H9 (cell line): ENCODE results near the gene DDX25. TPM values are rescaled to one million over a fixed set of nuclear protein-coding genes. Genes with fewer than 3 reads are reported as not detected.

Source experiments
- DNase-seq: peaks from one replicate; pipeline ENCODE4 v3.0.0-alpha.2; 2017
- H2AFZ ChIP-seq: one replicate; pipeline ENCODE4 v1.6.1; 2013; ENCODE audit warnings: mild to moderate bottlenecking, low read length, control low read depth, moderate library complexity
- H2AK5ac ChIP-seq: 2 replicates; pipeline ENCODE4 v1.6.1; 2013; ENCODE audit warnings: low read length, control low read depth, mixed read lengths; ENCODE audit not compliant: insufficient read length
- H2BK120ac ChIP-seq: one replicate; pipeline ENCODE4 v1.6.1; 2013; ENCODE audit warnings: low read depth, mild to moderate bottlenecking, low read length, control low read depth, inconsistent platforms; ENCODE audit not compliant: poor library complexity, severe bottlenecking
- H2BK12ac ChIP-seq: 2 replicates; pipeline ENCODE4 v1.6.1; 2013; ENCODE audit warnings: low read length, control low read depth, mixed read lengths, low read depth; ENCODE audit not compliant: insufficient read length
- H2BK15ac ChIP-seq: 2 replicates; pipeline ENCODE4 v1.6.1; 2013; ENCODE audit warnings: low read depth, low read length, control low read depth
- H2BK20ac ChIP-seq: one replicate; pipeline ENCODE4 v1.6.1; 2013; ENCODE audit warnings: low read depth, mild to moderate bottlenecking, low read length, control low read depth, inconsistent platforms; ENCODE audit not compliant: poor library complexity, severe bottlenecking
- H2BK5ac ChIP-seq: 2 replicates; pipeline ENCODE4 v1.6.1; 2013; ENCODE audit warnings: low read length, control low read depth, mixed read lengths; ENCODE audit not compliant: insufficient read length
- H3K14ac ChIP-seq: 2 replicates; pipeline ENCODE4 v1.6.1; 2013; ENCODE audit warnings: low read length, control low read depth; ENCODE audit not compliant: insufficient read depth
- H3K18ac ChIP-seq: 2 replicates; pipeline ENCODE4 v1.6.1; 2013; ENCODE audit warnings: low read depth, mild to moderate bottlenecking, mixed read lengths, low read length, control low read depth; ENCODE audit not compliant: insufficient read length
- H3K23ac ChIP-seq: 2 replicates; pipeline ENCODE4 v1.6.1; 2013; ENCODE audit warnings: low read length, control low read depth, mixed read lengths, low read depth; ENCODE audit not compliant: insufficient read length
- H3K23me2 ChIP-seq: 2 replicates; pipeline ENCODE4 v1.6.1; 2013; ENCODE audit warnings: low read depth, mild to moderate bottlenecking, mixed read lengths, low read length, control low read depth; ENCODE audit not compliant: insufficient read length, poor library complexity, severe bottlenecking
- H3K27ac ChIP-seq: 2 replicates; pipeline ENCODE4 v1.5.1; 2013; ENCODE audit warnings: low read length, control low read depth, mixed read lengths, low read depth; ENCODE audit not compliant: insufficient read length
- H3K27me3 ChIP-seq: 2 replicates; pipeline ENCODE4 v1.6.1; 2013; ENCODE audit warnings: low read length, control low read depth, inconsistent platforms; ENCODE audit not compliant: insufficient read depth
- H3K4ac ChIP-seq: 2 replicates; pipeline ENCODE4 v1.6.1; 2013; ENCODE audit warnings: low read depth, mild to moderate bottlenecking, control low read depth, inconsistent platforms, low read length, moderate library complexity
- H3K4me1 ChIP-seq: 2 replicates; pipeline ENCODE4 v1.6.1; 2013; ENCODE audit warnings: low read length, control low read depth, inconsistent platforms; ENCODE audit not compliant: insufficient read depth
- H3K4me2 ChIP-seq: 2 replicates; pipeline ENCODE4 v1.6.1; 2013; ENCODE audit warnings: low read length, control low read depth, mixed read lengths; ENCODE audit not compliant: insufficient read length, insufficient read depth
- H3K56ac ChIP-seq: 2 replicates; pipeline ENCODE4 v1.6.1; 2013; ENCODE audit warnings: low read depth, mild to moderate bottlenecking, mixed read lengths, low read length, control low read depth; ENCODE audit not compliant: insufficient read length
- H3K79me1 ChIP-seq: 2 replicates; pipeline ENCODE4 v1.6.1; 2013; ENCODE audit warnings: low read depth, mild to moderate bottlenecking, moderate library complexity, low read length, control low read depth, inconsistent platforms; ENCODE audit not compliant: insufficient read depth, poor library complexity, severe bottlenecking
- H3K79me2 ChIP-seq: 2 replicates; pipeline ENCODE4 v1.6.1; 2013; ENCODE audit warnings: low read length, control low read depth, inconsistent platforms; ENCODE audit not compliant: insufficient read depth
- H3K9ac ChIP-seq: 2 replicates; pipeline ENCODE4 v1.6.1; 2013; ENCODE audit warnings: low read length, control low read depth, mixed read lengths; ENCODE audit not compliant: insufficient read length; ENCODE audit errors: extremely low read depth
- H3K9me3 ChIP-seq: one replicate; pipeline ENCODE4 v1.6.1; 2013; ENCODE audit warnings: low read depth, low read length, inconsistent platforms; ENCODE audit not compliant: control insufficient read depth
- H3T11ph ChIP-seq: one replicate; pipeline ENCODE4 v1.6.1; 2013; ENCODE audit warnings: mild to moderate bottlenecking, low read length, control low read depth, inconsistent platforms
- H4K20me1 ChIP-seq: one replicate; pipeline ENCODE4 v1.6.1; 2013; ENCODE audit not compliant: control insufficient read depth, insufficient read length, insufficient read depth
- H4K5ac ChIP-seq: 2 replicates; pipeline ENCODE4 v1.6.1; 2013; ENCODE audit warnings: low read depth, mild to moderate bottlenecking, mixed read lengths, low read length, control low read depth; ENCODE audit not compliant: insufficient read length
- H4K8ac ChIP-seq: replicated peaks from 2 replicates; pipeline ENCODE4 v1.6.1; 2013; ENCODE audit warnings: low read length, control low read depth, mixed read lengths, low read depth; ENCODE audit not compliant: insufficient read length
- H4K91ac ChIP-seq: 2 replicates; pipeline ENCODE4 v1.6.1; 2013; ENCODE audit warnings: low read depth, mild to moderate bottlenecking, moderate library complexity, mixed read lengths, low read length, control low read depth; ENCODE audit not compliant: insufficient read length
- H3K27ac Mint-ChIP-seq, 3 experiments: 2 replicates in 2 of 3; 3 replicates in 1 of 3; pipeline ENCODE4 v1.8.0; 2020 to 2021; ENCODE audit warnings: mixed read lengths in 3 of 3, mild to moderate bottlenecking in 1 of 3, moderate library complexity in 1 of 3
- H3K27me3 Mint-ChIP-seq: 2 replicates; pipeline ENCODE4 v1.8.0; 2021; ENCODE audit warnings: low read depth, mild to moderate bottlenecking, moderate library complexity, mixed read lengths
- H3K36me3 Mint-ChIP-seq, 3 experiments: 2 replicates in 2 of 3; 3 replicates in 1 of 3; pipeline ENCODE4 v1.8.0; 2020 to 2021; ENCODE audit warnings: low read depth in 3 of 3, mixed read lengths in 3 of 3; ENCODE audit not compliant: insufficient read depth in 1 of 3
- H3K4me1 Mint-ChIP-seq, 2 experiments: 2 replicates each; pipeline ENCODE4 v1.8.0; 2020; ENCODE audit warnings: mixed read lengths in 2 of 2
- H3K4me3 Mint-ChIP-seq, 2 experiments: 2 replicates in 1 of 2; 3 replicates in 1 of 2; pipeline ENCODE4 v1.8.0; 2020 to 2021; ENCODE audit warnings: mild to moderate bottlenecking in 2 of 2, mixed read lengths in 2 of 2, moderate library complexity in 1 of 2
- H3K9me3 Mint-ChIP-seq, 2 experiments: 2 replicates in 1 of 2; 3 replicates in 1 of 2; pipeline ENCODE4 v1.8.0; 2020; ENCODE audit warnings: mild to moderate bottlenecking in 2 of 2, mixed read lengths in 2 of 2, moderate library complexity in 1 of 2
- WGBS: extraction: QIAGEN DNeasy Blood & Tissue Kit; methylation state at CpG from one replicate; pipeline ENCODE4 v1.1.7; 2013; ENCODE audit warnings: missing lambda C conversion rate, low lambda C conversion rate, mixed read lengths; ENCODE audit not compliant: insufficient read length; ENCODE audit errors: extremely low coverage; 5-methylcytosine and 5-hydroxymethylcytosine counted together
- total RNA-seq: library from RNA; stranded (reverse); gene quantifications from 2 replicates; pipeline ENCODE4 v1.2.1, GENCODE V29; 2021
- TF ChIP-seq, protein P1 (sequence below): fragments of 200-600 bp; sonication (generic); conservative IDR thresholded peaks from 3 replicates; pipeline ENCODE4 v1.8.0; 2021; ENCODE audit warnings: antibody characterized with exemption, mild to moderate bottlenecking

DDX25 gene
- total RNA-seq, 1 experiment from 2014 or later = 6.9 TPM

DNA sequence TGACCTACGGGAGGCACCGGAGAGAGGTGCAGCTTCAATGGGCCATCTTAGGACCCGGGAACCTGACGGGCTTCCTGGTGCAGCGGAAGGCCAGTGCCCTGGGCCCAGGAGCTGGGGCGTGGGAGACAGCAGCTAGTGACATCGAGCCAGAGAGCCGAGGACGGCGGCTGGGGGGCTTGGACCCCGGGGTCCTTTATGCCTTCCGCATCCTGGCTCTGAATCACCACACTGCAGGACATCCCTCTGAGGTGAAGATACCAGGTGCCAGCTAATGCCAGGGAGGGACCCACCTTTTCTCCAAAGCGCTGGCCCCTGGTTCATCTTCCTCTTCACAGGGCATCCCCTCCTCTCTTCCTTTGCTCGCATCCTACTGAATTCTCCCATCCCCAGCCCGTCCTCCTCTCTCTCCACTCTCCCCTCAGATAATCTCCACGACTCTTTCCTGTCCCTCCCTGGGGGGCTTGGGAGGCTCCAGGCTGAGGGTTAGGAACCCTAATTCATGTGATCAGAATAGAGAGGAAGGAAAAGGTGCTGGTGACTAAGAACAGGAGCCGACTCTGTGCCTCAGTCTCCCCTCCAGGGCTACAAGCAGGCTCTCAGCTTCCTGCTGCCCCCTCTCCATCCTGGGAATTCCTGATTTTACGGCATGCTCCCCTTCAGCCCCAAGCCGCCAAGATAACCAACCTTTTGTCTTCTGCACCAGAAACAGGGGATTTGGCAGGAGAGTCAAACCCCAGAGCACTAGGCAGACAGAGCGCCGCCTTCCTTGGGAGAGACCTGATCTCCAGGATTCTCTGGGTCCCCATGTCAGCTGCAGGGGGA, 50.0 kb downstream of the DDX25 start:
- H3K4ac ChIP-seq = no peak overlapping the region
- H3K4me3 Mint-ChIP-seq = no peak overlapping the region
- H3K4me1 Mint-ChIP-seq = peaks cover 8 to 16% of the 10 kb centered on the region in 2 experiments
- H2BK12ac ChIP-seq = no peak overlapping the region
- H2AK5ac ChIP-seq = no peak overlapping the region
- no peak overlapping the region for H3K9ac ChIP-seq
- H3K27me3 ChIP-seq = no peaks in the 10 kb centered on the region
- H3K27ac ChIP-seq = no peak overlapping the region
- no peak overlapping the region for H3K18ac ChIP-seq
- no peaks in the 10 kb centered on the region for H3K79me2 ChIP-seq
- H3K23me2 ChIP-seq = no peaks in the 10 kb centered on the region
- no peaks in the 10 kb centered on the region; the same call in 1 of the 2 replicates for H3K27me3 Mint-ChIP-seq
- H4K20me1 ChIP-seq = no peaks in the 10 kb centered on the region
- H3K23ac ChIP-seq = no peak overlapping the region
- no peak overlapping the region for H4K5ac ChIP-seq
- DNase-seq = no peak
- H2BK120ac ChIP-seq = no peak overlapping the region
- H3T11ph ChIP-seq = no peak overlapping the region
- no peak overlapping the region for H3K56ac ChIP-seq
- no peak overlapping the region for H3K4me2 ChIP-seq
- no peaks in the 10 kb centered on the region for H3K4me1 ChIP-seq
- TF ChIP-seq, protein P1, sequence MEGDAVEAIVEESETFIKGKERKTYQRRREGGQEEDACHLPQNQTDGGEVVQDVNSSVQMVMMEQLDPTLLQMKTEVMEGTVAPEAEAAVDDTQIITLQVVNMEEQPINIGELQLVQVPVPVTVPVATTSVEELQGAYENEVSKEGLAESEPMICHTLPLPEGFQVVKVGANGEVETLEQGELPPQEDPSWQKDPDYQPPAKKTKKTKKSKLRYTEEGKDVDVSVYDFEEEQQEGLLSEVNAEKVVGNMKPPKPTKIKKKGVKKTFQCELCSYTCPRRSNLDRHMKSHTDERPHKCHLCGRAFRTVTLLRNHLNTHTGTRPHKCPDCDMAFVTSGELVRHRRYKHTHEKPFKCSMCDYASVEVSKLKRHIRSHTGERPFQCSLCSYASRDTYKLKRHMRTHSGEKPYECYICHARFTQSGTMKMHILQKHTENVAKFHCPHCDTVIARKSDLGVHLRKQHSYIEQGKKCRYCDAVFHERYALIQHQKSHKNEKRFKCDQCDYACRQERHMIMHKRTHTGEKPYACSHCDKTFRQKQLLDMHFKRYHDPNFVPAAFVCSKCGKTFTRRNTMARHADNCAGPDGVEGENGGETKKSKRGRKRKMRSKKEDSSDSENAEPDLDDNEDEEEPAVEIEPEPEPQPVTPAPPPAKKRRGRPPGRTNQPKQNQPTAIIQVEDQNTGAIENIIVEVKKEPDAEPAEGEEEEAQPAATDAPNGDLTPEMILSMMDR = no peak
- no peak overlapping the region for H3K27ac Mint-ChIP-seq
- WGBS = no CpG with 5 or more reads among the region's 21 CpGs
- no peak overlapping the region for H3K14ac ChIP-seq
- H3K36me3 Mint-ChIP-seq = peaks cover 0 to 15% (median 0%) of the 10 kb centered on the region in 3 experiments; a peak in 4 of 7 replicates
- H3K9me3 ChIP-seq = no peaks in the 10 kb centered on the region
- H2BK20ac ChIP-seq = no peak overlapping the region
- no peaks in the 10 kb centered on the region for H3K79me1 ChIP-seq
- H3K9me3 Mint-ChIP-seq = no peaks in the 10 kb centered on the region
- H2BK5ac ChIP-seq = no peak overlapping the region
- no peak overlapping the region for H4K8ac ChIP-seq
- H2BK15ac ChIP-seq = no peak overlapping the region
- H2AFZ ChIP-seq = no peak overlapping the region
- no peak overlapping the region for H4K91ac ChIP-seq
